Stimulated activated CD8-positive, alpha-beta memory T cell treated with anti-CD3 and anti-CD28 coated beads, Interleukin-12 subunit alpha, Interleukin-12 subunit beta, amount 100 ng/mL, for 24 hours (primary cell): ENCODE data around the gene SLC39A2.
"Not testable (repeated sequence)": the region's sequence is repeated elsewhere in the genome, so short reads cannot be mapped to it uniquely, and the experiment has no call there.

Experiments used
- DNase-seq: peaks from one replicate; pipeline ENCODE4 v3.0.0-alpha.2; 2020; ENCODE audit errors: extremely low read depth

SLC39A2 gene

GRCh38 chr14:21025371-21026273 is 26.5 kb downstream of the SLC39A2 start:
- no peak for DNase-seq

DNA sequence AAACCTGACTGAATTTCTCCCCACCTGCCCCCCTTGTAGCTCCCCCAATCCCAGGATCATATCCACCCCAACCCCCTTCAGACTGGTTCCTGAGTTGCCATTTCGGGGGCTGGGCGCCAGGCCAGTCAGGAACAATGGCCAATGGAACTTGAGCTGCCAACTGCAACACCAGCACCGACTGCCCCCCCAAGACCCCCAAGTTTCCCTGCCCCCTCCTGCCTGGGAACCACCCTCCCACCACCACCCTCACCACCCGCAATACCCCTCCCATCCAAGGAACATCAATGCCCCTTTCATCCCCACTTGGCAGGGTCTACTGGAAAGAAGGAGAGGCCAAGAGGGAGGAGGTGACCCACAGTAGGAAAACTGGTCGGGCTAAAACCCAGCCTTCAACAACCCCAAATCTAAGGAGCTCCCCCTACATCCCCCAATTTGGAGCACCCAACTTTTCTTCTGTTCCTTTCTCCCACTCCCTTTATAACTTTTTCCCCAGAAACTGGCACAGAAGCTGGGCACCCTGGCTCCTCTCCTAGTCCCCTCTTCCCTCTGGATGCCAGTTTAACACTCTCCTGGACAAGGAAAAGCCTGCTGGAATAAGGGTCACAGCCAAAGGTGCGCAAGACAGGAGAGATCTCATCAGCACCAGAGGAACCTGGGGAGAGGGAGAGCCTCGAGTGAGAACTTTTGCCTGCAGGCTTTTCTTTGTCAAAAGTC is 27.3 kb downstream of the SLC39A2 start:
- DNase-seq: no peak

DNA sequence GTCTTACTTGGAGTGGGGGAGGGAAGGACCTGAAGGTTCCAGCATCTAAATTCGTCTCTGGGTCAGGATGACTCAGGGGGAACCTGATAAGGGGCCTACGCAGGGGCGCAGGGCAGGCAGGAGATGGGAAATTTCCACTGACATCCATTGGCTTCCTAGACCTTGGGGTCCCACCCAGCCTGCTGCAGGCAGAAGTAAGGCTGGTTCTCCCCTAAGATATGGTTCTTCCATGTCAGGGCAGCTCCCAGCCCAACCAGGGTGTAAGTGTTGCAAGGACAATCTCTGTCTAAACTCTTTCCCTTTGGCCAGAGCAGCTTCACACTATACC is 27.9 kb downstream of the SLC39A2 start:
- no peak for DNase-seq

GRCh38 chr14:21029917-21030316 is 30.8 kb downstream of the SLC39A2 start, which contains the start of gene TPPP2:
TPPP2 (plus strand) TSS chr14:21030217; CDS start chr14:21030582, 365 bp downstream.
- DNase-seq: no peak

DNA sequence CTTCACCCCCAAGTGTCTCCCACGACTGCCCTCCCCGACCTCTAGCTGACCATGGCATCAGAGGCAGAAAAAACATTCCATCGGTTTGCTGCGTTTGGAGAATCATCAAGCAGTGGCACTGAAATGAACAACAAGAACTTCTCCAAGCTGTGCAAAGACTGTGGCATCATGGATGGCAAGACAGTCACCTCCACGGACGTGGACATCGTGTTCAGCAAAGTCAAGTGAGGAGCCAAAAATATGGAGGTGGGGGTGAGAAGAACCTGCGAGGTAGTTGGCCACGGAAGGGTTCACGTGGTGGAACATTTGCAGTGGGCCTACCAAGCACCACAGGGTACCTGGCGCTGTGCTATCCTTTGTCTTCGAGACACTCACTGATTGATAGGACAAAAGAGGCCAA is 31.4 kb downstream of the SLC39A2 start:
- no peak for DNase-seq

GRCh38 chr14:21032326-21033132 is 33.4 kb downstream of the SLC39A2 start:
- no peak for DNase-seq

DNA sequence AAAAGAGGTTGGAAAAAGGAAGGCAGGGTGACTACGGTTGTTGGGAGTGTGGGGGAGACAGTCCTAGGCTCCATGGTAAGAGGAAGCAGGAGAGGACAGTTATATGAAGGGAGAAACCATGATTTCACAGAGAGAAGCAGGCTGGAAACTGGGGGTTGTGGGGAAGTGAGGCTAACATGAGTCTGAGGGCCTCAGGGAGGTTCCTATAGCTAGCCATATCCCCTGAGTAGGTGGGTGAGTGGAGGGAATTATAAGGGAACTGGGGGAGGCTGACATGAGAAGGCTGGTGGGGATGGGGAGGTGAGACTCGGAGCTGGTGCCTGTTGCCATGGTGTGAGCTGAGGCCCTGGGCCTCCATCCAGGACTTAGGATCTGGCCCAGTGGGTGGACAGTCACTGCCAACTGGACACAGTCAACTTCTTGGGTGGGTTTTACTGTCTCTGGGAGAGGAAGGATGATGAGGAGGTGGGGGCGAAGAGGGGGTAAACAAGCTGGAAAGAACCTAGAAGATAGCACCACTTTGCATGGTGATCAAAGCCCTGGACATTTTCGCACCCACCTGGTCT is 34.1 kb downstream of the SLC39A2 start:
- no peak for DNase-seq

- DNase-seq: no peak
Observed at GRCh38 chr14:21034707-21035106, 35.6 kb downstream of the SLC39A2 start, which contains the start of gene RNASE13. RNASE13 (minus strand) TSS chr14:21034807; CDS start chr14:21034288, 519 bp downstream.

- no peak for DNase-seq
Observed at GRCh38 chr14:21036751-21037150, 37.7 kb downstream of the SLC39A2 start.

DNA sequence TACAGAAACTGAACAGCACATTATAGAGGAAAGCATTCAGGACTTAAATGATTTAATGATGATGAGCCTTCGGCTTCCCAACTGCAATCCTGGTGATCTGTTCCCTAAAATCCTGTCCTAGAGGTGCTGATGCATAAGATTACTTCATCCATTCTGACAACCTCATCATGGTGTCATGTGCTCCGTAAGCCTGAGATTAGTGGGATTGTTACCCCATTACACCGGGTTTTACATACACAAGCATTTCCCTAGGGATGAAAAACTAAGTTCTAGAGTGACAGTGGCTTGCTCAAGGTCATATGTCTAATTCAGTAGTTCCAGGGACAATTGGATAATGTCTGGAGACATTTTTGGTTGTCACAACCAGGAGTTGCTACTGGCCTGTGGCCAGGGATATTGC is 38.1 kb downstream of the SLC39A2 start:
- DNase-seq: no peak

- DNase-seq: no peak
Observed at GRCh38 chr14:21038441-21039422, 39.6 kb downstream of the SLC39A2 start.

DNA sequence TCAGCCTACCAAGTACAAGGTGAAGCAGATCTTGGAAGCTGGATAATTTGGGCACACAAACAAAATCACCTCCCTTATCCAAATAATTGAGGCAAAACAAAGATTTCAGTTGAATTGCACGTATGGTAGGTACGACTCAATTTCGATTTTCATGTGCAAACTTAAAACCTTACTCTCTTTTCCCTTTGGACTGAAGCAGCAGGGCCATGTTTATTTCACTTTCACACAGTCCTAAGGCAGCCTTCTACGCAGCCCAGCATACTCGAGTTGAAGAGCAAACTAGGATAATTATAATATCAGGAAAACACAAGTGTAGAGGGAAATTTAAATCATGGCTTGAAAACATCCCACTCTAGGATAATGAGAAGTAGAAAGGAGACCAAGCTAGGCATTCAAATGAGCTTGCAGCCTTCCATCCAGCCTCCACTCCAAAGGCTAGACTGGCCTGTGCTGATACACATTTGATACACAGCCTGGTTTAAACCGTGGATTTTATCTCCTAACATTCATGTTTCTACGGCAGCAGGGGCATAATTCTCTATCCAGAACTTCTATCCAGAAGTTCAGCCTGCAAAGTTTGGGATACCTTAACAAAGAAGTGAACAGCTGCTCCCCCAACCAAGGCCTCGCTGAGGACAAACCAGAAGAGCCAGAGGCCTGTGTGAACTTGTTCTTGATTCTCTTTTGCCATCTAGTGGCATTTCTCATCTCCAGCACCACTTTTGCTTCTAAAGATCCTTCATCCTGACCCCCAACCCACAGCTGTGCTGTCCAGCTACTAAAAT is 40.7 kb downstream of the SLC39A2 start:
- DNase-seq: no peak

GRCh38 chr14:21040370-21040925 is 41.4 kb downstream of the SLC39A2 start:
- no peak for DNase-seq

DNA sequence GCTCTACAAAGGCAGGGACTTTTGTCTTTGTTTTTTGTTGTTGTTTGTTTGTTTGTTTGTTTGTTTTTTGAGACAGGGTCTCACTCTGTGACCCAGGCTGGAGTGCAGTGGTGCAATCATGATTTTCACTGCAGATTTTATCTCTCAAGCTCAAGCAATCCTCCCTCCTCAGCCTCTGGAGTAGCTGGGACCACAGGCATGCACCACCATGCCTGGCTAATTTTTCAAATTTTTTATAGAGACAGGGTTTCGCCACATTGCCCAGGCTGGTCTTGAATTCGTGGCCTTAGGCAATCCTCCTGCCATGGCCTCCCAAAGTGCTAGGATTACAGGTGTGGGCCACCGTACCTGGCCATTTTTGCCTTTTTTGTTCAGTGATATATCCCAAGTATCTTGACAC is 41.8 kb downstream of the SLC39A2 start:
- DNase-seq: not testable (repeated sequence)

DNA sequence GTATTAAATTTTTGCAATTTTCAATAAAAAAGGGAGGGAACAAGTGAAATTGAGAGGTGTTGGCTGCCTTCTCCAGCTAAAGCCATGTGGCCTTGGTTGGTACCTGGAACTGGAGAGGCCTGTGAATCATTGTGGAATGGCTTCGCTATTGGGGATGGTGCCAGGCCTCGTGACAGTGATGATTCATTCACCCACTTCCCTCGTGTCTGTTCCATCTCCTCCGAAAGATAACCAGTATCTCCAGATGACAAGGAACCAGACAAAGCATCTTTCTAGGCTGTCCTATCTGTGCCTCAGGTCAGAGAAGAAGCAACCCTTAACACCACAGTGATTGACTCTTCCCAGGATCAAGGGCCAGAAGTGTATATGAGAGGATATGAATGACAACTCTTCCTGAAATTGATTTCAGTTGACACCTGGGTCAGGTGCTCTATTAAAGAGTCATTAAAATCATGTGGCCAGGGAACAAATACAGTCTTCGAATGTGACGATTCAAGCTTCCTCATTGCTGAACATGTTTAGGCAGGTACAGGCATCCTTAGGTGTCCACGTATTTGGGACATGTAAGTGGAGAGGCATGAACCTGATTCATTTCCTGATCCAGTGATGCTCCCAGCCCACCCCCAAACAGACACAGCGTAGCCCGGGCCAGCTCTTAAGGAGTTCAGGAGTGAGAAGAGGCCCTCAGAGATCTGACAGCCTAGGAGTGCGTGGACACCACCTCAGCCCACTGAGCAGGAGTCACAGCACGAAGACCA is 42.8 kb downstream of the SLC39A2 start, which contains the start of gene RNASE7:
Gene RNASE7 (plus strand): TSS at position 687 of the 758 bp plus-strand sequence. CDS start 631 bp downstream, outside the sequence.
- DNase-seq: no peak

DNA sequence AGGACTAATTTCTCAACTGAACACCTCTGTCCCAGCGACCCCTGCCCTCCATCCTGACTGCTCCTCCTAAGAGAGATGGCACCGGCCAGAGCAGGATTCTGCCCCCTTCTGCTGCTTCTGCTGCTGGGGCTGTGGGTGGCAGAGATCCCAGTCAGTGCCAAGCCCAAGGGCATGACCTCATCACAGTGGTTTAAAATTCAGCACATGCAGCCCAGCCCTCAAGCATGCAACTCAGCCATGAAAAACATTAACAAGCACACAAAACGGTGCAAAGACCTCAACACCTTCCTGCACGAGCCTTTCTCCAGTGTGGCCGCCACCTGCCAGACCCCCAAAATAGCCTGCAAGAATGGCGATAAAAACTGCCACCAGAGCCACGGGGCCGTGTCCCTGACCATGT is 43.8 kb downstream of the SLC39A2 start:
- no peak for DNase-seq

DNA sequence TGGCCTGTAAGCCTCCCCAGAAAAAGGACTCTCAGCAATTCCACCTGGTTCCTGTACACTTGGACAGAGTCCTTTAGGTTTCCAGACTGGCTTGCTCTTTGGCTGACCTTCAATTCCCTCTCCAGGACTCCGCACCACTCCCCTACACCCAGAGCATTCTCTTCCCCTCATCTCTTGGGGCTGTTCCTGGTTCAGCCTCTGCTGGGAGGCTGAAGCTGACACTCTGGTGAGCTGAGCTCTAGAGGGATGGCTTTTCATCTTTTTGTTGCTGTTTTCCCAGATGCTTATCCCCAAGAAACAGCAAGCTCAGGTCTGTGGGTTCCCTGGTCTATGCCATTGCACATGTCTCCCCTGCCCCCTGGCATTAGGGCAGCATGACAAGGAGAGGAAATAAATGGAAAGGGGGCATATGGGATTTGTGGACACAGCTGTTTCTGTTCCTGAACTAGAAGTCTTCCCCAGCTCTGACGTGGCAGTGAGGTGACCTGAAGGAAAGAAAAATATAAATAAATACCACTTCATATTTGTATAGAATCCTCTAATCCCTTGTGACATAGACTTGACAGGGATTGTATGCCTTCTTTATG is 44.4 kb downstream of the SLC39A2 start:
- DNase-seq: no peak

DNA sequence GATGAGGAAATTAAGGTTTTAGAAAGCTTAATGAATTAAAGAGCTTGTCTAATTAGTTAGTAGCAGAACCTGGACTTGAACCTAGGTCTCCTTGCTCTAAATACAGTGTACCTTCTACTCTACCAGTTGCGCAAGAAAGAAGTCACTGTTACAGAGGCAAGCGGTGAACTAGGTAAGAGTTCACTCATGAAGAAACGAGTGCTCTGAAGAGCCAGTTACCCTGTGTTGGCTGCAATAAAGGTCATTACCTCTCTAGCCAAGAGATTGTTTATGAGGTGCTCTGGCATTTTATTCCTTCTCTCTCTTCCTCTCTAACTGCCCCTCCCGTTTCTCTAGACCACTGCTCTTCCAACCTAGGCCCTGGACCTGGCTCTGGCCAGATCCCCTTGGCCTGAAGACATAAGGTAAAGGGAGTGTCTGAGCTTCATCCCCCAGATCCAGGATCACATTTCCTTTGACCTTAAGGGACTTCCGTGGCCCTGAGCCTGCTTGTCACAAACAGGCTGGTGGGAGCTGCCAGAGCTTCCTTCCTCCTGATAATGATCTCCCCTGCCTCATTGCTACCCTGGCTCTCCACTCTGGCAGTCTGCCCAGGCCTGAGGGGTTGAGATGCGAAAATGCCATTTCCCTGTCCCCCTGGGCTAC is 45.0 kb downstream of the SLC39A2 start:
- no peak for DNase-seq
